A204.1 (cell line): ENCODE measurements around the gene ZBTB22.

ENCODE experiments used
- FAIRE-seq: peaks from 2 replicates; lab custom pipeline; 2012; peaks lifted over from hg19 to GRCh38; lab: Jason Lieb, UNC

The ZBTB22 gene

DNA sequence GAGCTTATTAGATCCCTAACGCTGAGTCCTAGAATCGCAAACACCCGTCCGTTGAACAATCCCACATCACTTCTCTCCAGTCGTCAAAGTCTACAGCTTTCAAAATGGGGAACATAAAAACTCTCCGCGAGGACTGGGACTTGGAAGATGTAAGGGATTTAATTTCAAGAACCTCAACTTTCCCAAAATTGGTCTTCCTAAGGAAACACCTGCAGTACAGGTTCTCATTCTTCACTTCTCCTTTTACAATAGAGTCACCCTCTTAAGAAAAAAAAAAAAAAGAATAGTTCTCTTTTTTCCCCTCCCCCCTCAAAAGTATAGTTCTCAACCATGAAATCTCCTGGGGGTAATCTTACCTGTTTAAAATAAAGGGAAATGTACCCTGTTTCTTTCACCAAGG, 6.6 kb upstream of the ZBTB22 start:
- no peak for FAIRE-seq

DNA sequence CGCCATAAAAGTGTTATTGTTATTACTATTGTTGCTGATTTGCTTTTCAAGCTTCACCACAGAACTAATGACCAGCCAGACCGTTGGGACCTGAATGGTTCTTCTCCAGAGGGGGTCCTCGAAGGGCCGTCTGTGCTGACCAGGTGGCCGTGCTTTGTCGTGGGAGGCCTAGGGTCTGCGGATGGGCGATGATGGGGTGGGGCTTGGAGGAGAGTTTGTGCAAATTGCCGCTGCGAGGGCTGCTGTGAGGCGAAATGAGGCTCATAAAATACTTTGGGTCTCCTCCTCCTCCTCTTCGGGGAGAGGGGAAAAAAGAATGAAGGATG, 6.0 kb upstream of the ZBTB22 start:
- FAIRE-seq: no peak

DNA sequence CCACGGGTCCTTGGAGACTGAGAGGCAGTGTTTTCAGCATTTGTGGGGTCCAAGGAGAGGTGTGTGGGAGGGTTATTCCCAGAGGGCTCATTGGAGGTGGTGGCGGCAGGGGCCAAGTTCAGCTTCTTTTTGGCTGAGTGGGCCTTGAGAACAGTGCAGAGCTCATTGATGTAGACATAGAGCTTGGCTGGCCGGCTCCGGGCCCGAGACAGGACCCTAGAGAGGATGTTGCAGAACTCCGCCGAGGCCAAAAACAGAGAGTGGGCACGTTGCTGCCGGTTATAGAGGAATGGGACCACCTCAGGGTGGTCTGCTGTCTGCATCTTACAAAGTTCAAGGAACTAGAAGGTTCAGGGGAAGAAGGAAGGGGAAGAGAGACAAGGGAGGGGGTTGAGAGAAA, 3.7 kb upstream of the ZBTB22 start:
- FAIRE-seq: no peak

DNA sequence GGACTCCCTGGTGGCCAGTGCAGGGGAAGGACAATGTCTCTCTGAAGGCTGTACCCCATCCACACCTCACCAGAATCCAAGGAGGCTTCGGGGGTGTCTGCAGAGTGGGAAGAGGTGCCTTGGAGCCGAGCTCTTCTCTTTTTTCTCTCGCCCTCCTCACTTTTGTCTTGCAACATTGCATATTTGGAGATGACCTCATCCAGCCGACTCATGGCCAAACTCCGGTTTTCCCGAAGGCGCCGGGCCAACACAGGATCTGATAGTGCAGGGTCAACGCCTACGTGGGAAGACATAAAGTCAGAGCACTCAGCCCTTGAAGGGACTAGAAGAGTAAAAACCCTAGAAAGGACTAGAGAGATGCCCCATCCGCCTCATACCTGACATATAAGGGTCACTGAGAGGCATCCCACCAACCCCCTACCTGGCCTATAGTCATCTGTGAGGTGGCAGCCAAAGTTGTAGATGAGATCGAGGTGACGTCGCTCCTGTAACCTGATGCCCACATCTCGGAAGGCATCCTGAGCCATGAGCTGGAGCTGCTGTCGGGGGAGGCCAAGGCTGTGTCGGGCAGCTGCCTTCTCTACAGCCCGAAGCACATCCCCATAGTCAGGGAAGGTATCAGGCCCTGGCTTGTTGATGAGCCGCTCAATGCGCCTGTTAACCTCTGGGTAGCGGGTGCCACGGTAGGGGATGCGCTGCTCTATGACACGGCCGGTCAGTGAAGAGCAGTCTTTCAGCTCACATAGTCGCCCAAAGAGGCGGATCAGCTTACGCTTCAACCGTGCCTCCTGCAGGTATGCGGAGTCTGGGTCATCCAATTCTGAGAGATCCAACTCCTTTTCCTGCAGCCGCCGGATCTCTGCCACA, 3.0 kb upstream of the ZBTB22 start:
- FAIRE-seq: no peak

DNA sequence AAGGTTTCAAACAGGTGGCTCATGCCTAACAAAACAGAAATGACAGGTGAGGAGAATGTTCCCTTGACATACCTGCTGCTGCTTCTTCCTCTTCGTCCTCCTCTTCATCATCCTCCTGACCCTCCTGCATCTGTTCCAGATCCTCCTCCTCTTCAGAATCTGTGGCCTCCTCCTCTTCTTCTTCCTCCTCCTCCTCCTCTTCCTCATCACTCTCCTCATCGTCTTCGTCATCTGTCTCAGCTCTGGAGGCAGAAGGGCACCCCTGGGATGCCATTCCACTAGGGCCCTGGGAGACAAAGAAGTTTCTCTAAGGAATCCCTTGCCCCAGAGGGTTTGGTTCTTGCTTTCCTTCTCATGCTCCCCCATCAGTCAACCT, 2.4 kb upstream of the ZBTB22 start:
- FAIRE-seq: no peak

DNA sequence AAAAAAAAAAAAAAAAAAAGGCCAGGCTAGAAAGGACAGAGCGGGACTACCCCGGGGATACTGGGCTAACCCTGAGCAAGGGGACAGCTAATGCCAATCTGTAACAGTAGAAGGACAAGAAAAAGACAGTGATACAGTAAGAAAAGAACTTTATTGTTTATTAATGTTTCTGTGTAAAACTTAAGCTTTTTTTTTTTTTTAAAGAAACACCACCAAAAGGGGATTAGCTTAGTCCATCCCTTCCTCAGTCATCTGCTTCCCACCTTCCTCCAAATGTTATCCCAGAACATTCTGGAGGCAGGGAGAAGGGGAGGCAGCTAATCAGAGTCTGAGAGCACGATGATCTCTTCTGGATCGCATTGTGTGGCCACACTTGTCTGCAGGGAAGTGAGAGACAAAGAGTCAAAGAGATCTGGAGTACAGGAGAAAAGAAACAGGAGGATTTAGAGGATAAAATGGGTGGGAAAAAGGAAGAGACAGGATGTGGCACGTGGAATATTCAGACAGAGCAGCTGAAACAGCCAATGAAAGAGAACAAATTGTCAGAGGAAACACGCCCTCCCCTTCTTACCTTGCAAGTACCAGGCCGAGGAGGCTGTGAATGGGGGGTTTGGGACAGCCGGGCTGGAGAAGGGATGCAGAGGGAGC, 1.0 kb upstream of the ZBTB22 start:
- no peak for FAIRE-seq

DNA sequence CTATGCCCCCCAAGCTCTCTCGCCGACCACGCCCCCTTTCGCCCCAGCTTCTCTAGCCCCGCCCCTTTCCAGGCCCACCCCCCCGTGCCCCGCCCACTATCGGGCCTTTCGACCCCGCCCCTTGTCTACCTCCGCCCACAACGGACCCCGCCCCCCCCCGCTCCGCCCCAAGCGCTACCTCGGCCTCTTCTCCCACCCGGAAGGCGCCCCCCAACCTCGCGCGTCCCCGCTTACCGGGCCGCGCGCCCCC, 200 bp downstream of the ZBTB22 start:
- no peak for FAIRE-seq

DNA sequence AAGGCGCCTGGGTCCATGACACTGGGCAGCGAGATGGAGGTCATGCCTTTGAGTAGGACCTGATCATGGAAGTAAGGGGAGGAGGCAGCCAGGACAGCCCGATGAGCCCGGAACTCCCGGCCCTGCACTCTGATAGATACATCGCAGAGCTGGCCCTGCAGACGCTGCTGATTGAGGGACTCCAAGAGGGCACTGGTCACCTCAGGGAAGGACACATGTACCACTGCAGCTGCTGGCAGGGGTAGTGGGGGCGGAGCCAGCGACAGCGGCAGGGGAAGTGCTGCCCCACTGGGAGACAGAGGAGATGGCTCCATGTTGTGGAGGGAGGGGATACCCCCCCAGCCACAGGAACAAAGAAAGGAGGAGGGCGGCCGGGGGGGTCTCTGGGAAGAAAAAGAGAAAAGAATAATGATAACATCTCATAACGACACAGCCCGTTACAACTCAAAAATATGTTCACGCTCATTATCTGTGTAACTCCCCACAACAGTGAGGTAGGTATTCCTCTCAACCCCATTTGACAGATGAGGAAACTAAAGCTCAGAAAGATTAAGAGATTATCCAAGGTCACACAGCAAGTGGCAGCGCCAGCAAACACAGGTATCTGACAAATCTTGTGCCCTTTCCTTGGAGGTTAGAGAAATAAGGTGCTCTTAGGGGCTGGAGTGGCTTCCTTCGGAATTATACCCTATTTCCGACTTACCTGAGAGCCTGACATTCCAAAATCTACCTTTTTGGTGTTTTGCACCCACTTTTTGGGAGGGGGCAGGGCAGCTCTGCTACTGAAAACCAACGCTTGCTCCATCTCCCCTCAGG, 733 bp downstream of the ZBTB22 start:
- FAIRE-seq: no peak

DNA sequence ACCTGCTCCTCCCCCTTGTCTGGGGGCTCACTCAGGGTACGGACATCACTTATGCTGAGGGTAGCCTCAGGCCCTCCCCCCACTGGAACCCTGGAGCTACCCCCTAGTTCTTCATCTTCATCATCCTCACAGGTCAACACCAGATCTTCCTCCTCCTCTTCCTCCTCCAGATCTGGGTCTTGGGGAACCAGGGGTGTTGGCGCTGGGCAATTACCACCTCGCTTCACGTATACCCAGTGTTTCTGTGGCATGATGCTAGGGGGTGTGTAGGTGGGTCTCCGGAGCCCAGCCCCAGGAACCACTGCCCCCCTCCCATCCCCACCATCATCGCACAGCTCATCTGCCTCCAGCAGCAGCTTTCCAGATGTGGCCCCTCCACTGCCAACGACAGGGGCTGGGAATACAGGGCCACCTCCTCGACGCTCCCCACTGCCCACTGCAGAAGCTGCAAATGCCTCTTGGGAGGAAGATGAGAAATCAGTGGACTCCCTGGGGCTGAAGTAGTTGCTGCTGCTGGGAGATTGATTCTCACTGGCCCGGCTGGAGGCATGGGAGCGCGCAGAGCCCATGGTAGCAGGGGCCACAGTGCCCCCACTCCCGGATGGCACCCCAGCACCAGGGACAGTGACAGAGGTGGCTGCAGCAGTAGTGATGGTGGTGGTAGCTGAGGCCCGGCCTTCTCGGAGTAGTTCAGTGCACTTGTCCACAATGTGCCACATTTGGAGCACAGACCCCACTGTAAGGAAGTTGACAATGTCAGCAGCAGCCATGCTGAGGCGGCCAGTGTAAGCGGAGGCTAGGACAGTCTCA, 1.5 kb downstream of the ZBTB22 start:
- FAIRE-seq: no peak

DNA sequence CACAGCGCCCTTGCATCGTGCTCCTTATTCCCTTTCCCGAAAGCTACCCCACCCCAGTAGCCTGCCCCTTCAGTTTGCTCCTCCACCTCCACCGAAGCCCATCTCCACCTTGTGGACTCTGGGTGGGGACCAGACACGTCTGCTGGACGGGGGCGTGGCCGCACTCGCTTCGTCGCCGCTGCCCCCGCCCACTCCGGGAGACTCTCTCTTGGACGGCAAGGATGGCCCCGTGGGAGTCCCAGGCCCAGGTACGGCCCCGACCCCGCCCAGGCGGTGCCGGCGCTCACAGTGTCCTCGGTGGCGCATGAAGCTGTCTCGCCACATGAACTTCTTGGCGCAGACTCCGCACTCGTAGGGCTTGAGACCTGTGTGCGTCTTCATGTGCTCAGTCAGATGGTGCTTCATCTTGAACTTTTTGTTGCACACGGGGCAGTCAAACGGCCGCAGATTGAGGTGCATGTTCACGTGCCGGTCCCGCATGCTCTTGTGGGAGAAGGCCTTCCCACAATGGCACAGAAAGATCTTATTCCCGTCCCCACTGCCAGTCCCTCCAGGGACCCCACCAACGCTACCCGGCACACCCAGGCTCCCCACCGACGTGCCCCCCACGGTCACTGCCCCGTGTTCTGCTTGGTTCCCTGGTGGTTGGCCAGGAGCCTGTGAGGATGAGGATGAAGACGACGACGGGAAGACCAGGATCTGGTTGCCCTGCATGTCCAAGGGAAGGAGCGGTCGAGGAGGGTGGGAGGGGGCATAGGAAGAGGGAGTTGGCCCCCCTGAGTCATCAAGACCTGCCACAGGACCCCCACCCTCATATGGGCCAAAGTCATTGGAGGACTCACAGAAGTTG, 2.4 kb downstream of the ZBTB22 start:
- no peak for FAIRE-seq

DNA sequence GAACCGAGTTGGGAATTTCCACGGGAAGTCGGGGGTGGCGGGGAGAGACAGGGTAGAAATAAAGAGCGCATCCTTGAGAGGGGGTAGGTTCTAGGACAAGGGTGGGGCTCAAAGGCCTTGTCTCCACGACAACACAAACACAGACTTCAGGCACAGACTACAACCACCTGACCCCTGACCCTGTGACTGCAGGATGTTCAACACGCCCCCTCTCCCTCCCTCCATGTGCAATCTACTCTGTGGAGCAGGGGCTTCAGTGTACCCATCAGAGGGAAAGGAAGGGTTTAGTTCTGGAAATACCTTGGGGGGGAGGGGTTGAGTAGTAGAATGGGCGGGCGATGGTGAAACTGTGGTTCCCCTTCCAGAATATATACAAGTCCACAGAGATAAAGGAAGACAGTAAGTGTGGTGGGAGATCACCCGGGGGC, 3.0 kb downstream of the ZBTB22 start:
- no peak for FAIRE-seq

DNA sequence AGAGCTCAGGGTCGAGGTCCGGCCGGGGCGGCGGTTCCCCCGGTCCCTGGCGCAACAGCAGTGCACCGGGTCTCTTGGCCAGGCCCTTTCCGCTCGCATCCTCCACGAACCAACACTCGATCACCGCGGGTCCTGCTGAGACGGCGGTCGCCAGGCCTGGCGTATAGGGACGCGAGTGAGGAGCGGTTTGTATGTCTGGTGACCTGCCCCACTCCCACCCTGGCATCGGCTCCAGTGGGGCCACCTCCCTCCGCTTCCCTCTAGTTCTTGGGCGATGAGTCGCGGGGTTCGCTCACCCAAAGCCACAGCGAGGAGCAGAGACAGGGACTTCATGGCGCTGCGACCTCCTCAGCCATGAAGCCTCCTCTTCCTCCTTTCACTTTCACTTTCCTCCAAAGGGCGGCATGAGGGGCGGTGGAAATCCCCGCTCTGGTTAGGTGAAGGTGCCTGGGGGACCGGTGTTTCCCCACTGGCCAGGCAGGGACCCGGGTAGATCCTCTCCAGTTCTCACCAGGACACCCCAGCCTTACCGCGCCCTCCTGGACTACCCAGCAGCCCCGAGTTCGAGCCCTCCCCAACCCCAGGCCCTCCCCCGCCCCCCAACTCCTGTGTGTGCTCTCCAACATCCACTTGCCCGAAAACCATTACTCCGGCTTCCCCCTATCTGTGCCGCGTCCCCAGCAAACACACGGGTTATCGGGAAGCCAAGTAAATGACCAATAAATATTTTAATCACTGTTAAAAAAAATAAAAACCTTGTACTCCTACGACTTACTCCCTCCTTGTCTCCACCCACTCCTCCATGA, 3.6 kb downstream of the ZBTB22 start, which contains the start of gene TAPBP:
TSS of gene TAPBP (minus strand) at position 370 of the 806 bp plus-strand sequence. CDS start at position 333, 37 bp downstream.
- no peak for FAIRE-seq

DNA sequence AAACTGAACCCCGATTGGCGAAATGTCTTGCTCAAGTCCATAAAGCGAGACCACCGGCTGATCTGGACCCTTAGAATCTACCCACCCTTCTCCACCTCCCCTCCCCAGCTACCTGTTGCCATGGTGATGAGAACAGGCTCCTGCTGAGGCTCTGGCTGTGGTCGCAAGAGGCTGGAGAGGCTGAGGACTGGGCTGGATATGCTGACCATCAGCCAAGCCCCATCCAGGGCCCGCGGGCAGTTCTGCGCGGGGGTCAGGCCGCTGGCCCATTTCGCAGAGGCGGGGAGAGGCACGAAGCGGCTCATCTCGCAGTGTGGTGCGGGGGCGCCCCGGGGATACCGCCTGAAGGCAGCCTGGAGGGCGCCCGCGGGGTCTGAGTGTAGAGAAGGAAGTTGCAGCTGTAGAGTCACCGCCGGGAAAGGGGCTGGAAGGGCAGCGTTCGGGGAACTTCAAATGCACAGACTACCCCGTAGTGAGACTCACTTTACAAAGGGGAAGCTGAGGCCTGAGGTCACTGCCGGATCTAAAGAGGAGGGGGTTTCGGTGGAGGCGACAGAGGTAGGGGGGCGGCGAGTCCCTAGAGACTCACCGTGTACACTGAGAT, 4.3 kb downstream of the ZBTB22 start:
- FAIRE-seq: no peak

DNA sequence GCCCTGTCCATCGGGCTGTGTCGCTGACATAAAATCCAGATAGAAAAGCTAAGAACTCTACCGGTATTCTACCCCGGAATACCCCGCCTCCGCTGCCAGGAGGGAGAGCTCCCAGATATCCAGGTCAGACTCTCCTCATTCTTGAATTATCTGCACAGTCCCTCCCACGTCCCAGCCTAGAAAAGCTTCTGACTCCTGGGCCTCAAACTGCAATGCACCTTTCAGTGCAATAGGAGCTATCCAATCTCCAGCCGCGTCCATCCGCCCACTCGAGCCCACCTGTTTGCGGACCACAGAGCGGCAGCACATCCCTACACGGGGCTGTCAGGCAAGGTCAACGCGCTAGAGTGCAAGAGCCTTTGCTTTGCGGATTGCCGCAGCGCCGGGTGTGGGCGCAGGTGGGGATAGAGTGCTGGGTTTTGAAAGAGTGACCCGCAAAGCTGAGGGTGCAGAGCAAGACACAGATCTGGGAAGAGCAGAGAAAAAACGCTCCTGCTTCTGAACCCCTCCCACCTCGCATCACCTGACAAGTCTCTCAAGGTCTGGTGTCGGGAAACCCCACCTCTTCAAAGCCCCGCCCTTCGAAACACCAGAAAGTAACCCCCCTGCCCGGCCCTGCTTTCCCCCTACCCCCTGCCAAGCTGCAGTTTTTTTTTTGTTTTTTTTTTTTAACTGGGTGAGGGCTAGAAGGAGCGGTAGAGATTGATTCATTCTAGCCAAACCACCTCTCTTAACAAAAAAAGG, 5.0 kb downstream of the ZBTB22 start:
- FAIRE-seq: no peak

DNA sequence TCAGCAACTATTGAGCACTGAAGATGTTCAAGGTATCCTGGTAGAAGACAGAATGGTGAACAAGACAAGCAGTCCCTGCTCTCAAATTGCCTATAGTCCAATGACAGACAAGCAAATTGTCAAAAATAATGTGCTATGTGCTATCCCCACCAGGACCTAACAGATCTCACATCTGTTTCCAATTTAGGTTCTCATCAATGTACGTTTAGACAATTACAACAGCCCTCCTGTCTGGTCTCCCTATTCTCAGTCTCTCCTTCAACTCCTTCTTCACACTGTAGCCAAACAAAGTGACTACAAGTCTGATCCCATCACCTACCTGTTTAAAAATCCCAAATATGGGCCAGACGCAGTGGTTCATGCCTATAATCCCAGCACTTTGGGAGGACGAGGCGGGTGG, 11.2 kb downstream of the ZBTB22 start:
- FAIRE-seq: no peak

DNA sequence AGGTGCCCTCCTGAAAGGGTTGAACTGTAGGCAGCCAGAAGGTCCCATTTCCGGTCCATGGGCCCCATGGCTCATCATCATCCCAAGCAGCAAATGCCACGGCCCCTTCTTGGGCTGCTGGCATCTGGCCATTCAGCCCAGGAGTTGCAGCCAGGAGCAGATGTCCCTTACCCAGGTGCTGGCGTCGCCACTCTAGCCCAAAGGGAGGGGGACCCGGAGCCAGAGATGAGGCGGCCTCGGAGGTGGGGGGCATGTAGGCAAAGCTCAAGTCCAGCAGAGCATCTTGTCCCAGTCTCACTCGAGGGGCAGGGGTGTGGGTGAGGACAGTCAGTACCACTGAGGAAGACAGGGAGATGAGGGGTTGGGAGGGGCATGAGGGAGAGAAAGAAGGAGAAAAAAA, 12.5 kb downstream of the ZBTB22 start:
- no peak for FAIRE-seq

DNA sequence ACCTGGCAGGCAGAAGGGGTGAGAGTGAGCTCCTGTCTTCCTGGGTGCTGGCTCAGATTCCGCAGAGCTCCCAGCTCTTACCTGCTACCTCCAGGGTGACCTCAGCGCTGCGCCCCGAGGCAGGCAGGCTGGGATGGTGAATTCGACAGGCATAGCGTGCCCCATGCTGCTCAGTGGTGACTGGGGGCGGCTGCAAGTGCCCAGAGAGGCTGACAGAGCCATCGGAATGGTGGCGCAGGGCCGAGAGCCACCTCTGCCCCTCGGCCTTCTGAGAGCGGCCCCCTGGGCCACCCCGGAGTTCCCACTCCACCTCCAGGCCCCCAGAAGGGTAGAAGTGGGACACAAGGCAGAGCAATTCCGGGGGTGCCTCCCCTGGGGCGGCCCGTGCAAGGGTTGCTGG, 13.3 kb downstream of the ZBTB22 start:
- no peak for FAIRE-seq

DNA sequence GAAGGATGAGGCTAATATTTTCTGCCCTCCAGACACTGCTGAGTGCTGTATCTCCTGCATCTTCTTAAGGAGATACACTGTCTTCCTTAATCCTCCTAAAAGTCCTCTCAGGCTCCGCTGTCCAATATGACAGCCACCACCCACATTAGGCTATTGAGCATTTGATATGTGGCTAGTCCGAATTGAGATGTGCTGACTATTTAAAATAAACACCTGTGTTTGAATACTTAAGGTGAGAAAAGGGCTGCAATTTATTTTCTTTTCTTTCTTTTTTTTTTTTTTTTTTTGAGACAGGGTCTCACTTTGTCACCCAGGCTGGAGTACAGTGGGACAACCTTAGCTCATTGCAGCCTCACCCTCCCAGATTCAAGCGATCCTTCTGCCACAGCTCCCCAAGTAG, 15.7 kb downstream of the ZBTB22 start:
- no peak for FAIRE-seq

DNA sequence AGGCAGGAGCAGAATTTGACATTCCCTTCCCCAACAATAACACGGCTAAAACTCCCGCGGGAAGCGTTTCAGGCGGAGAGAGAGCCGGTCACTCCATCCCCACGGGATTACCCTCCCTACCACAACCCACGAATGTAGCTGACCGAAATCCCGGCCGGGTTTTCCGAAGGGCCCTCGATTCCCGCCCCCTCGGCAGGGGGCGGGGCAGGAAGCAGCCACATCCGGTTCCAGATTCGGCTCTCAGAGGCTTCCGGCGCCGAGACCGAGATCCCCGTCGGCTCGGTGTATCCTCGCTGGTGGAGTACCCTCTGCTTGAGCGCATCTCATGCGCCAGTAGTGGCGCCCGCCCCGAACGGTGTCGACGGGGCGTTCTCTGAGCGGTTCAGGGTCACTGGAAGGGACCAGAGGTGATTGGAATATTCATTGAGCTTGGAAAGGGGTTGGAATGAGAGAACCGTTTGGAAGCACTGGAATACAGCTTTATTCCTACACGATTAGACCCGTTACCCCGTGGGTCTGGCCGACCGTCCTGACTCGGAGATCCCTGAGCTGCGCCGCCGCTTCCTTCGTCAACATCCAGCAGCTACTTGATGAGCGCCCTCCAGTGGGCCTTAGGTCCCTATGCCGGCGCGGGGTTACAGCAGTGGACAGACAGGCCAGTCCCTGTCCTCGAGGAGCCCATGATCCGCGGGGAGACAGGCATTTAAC, 18.2 kb downstream of the ZBTB22 start:
- FAIRE-seq: no peak
